ENCODE data around the gene COQ3. TPM values are rescaled to one million over a fixed set of nuclear protein-coding genes. Genes with fewer than 3 reads are reported as not detected.

COQ3 gene
- total and polyA plus RNA-seq, 2 of the 8 experiments (the other 6 are each of a cell fraction or from before 2014, with no cell fraction given) = 8.4 to 16.2 TPM

DNA sequence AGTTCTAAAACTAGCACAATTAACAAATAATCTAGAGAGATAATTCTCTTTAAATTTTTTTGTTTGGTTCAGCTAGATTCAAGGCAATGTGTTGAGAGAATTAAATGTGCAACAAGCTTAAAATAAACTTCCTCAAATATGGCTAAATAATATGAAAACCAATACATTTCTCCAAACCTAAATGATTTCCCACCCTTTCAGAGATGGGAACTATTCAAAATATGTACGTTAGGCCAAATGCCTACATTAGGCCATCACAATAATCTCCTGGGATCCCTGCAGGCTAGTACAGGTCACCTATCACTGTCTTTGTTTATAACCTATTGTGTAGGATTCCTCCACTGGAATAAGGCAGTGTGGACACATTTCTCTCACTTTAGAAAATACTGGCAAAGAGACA lies 46.2 kb downstream of the COQ3 start:
- Histone ChIP-seq H3K27me3 (replicated peaks in 1 of 4; ENCODE audit: control insufficient read depth in 3 of 4, extremely low read depth in 1 of 4, insufficient read depth in 3 of 4, low read length in 3 of 4) (no peaks in the 10 kb centered on the region; a peak in 1 of 7 replicates), H3K79me2 (ENCODE audit: control insufficient read depth in 1 of 2, insufficient read depth in 2 of 2, low read length in 2 of 2) (peaks cover 0 to 9% of the 10 kb centered on the region in 2 experiments; a peak in 1 of 4 replicates), H2BK120ac (replicated peaks; ENCODE audit: low read depth, low read length) (no peak overlapping the region), H4K8ac (ENCODE audit: extremely low read depth, insufficient read depth, low read length) (no peak overlapping the region), H3K23me2 (ENCODE audit: low read depth, low read length) (peaks cover 8% of the 10 kb centered on the region), H3K14ac (ENCODE audit: insufficient read length) (no peak overlapping the region), H3K79me1 (ENCODE audit: low read depth, low read length) (no peaks in the 10 kb centered on the region; the same call in 1 of the 2 replicates), H2BK20ac (ENCODE audit: low read length) (no peak overlapping the region), H2BK12ac (ENCODE audit: low read depth, low read length) (no peak overlapping the region), H2AFZ (ENCODE audit: low read length) (no peak overlapping the region), H3K9ac (replicated peaks in 1 of 4; ENCODE audit: extremely low read depth in 1 of 4, low read depth in 3 of 4, low read length in 3 of 4) (no peak overlapping the region), H3K56ac (replicated peaks; ENCODE audit: insufficient read length, low read depth, low read length) (no peak overlapping the region), H3K4ac (replicated peaks; ENCODE audit: insufficient read length, low read depth, low read length) (no peak overlapping the region), H3K27ac (ENCODE audit: low read depth, low read length) (no peak overlapping the region), H2BK5ac (ENCODE audit: low read depth, low read length) (no peak overlapping the region), H3K36me3 (ENCODE audit: control insufficient read depth in 2 of 4, insufficient read depth in 4 of 4, low read length in 3 of 4) (no peaks in the 10 kb centered on the region; a peak in 1 of 8 replicates), H4K91ac (replicated peaks; ENCODE audit: insufficient read length, low read length) (no peak overlapping the region), H3K4me3 (ENCODE audit: extremely low read depth in 1 of 4, insufficient read depth in 2 of 4, low read depth in 3 of 4, low read length in 4 of 4) (peak overlapping the region in 1 of 4 experiments; percentile 96; a peak in 3 of 8 replicates), H3K4me1 (replicated peaks in 1 of 4; ENCODE audit: control insufficient read depth in 3 of 4, insufficient read depth in 4 of 4, low read length in 3 of 4) (peaks cover 0 to 15% (median 8%) of the 10 kb centered on the region in 4 experiments; a peak in 6 of 7 replicates), H3K23ac (ENCODE audit: insufficient read length) (no peak overlapping the region), H3K9me3 (ENCODE audit: insufficient read depth in 2 of 2, low read depth in 1 of 2, low read length in 1 of 2) (no peaks in the 10 kb centered on the region), H2AK5ac (ENCODE audit: low read depth, low read length) (no peak overlapping the region), H3K4me2 (ENCODE audit: insufficient read depth in 1 of 2, low read depth in 2 of 2, low read length in 2 of 2) (peak overlapping the region; percentile 92 to 96), H4K5ac (ENCODE audit: insufficient read length, low read depth, low read length) (no peak overlapping the region), H4K20me1 (replicated peaks in 1 of 2; ENCODE audit: control insufficient read depth in 1 of 2, insufficient read depth in 2 of 2, low read length in 2 of 2) (no peaks in the 10 kb centered on the region), H3K18ac (ENCODE audit: extremely low read depth, low read length) (no peak overlapping the region), H2BK15ac (ENCODE audit: low read length) (no peak overlapping the region)
- ChIA-PET POLR2A (ENCODE audit: partially characterized antibody) (interaction anchor here (0.9 to 4.2 kb wide), 12 partner anchors 10 to 78 kb away, joined by 3 to 34 read pairs (median 4); partner anchors contain the start of genes COQ3 and PNISR), CTCF (ENCODE audit: partially characterized antibody) (interaction anchor here (0.6 to 5.2 kb wide), 12 partner anchors 10 to 399 kb away, joined by 3 to 39 read pairs (median 4); partner anchors contain the start of gene PNISR)
- 74% methylated on average over 1 of the region's 1 CpG; no CpG with 5 or more reads in 1 of the 2 experiments for WGBS, 2 experiments (ENCODE audit: extremely low coverage in 1 of 2, insufficient coverage in 1 of 2, insufficient read length in 1 of 2, insufficient replicate concordance in 2 of 2, low coverage in 1 of 2, low lambda C conversion rate in 2 of 2, missing lambda C conversion rate in 1 of 2)
- DNase-seq (ENCODE audit: low read depth in 1 of 2, low spot score in 2 of 2) (no peak), FAIRE-seq (no peak)
- TF ChIP-seq GTF2F1 (IDR thresholded peaks at IDR 0.05; ENCODE audit: borderline replicate concordance, low read depth, low read length) (no peak), CBX8 (IDR thresholded peaks at IDR 0.05; ENCODE audit: borderline replicate concordance, low read depth, low read length) (no peak), CHD1 (IDR thresholded peaks at IDR 0.05; ENCODE audit: low read depth, low read length) (no peak), PHF8 (conservative IDR thresholded peaks at IDR 0.05; ENCODE audit: low read depth, low read length) (no peak), YY1 (IDR thresholded peaks at IDR 0.05; ENCODE audit: low read depth, low read length) (no peak), RBBP5 (IDR thresholded peaks at IDR 0.05; ENCODE audit: borderline replicate concordance, low read depth, low read length) (no peak), KDM4A (IDR thresholded peaks at IDR 0.05; ENCODE audit: low read depth, low read length, severe bottlenecking) (no peak), KDM5A (IDR thresholded peaks at IDR 0.05; ENCODE audit: low read length) (no peak), EGR1 (IDR thresholded peaks at IDR 0.05; ENCODE audit: borderline replicate concordance, low read depth, low read length) (no peak), BACH1 (IDR thresholded peaks at IDR 0.05; ENCODE audit: low read length) (no peak), TCF12 (IDR thresholded peaks at IDR 0.05; ENCODE audit: low read depth, low read length) (no peak), SIRT6 (IDR thresholded peaks at IDR 0.05; ENCODE audit: low read length) (no peak), SRF (IDR thresholded peaks at IDR 0.05; ENCODE audit: low read depth, low read length) (no peak)
- TF ChIP-seq, protein P1, sequence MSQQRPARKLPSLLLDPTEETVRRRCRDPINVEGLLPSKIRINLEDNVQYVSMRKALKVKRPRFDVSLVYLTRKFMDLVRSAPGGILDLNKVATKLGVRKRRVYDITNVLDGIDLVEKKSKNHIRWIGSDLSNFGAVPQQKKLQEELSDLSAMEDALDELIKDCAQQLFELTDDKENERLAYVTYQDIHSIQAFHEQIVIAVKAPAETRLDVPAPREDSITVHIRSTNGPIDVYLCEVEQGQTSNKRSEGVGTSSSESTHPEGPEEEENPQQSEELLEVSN (IDR thresholded peaks at IDR 0.05) = no peak

Measured in H1 (cell line).